Tibial nerve (tissue), 4 donors: ENCODE results near the gene BEAN1.

Experiments used
- CTCF ChIP-seq, 5 experiments: fragments of 200-600 bp in 3 of 5; fragments of 450-650 bp in 2 of 5; sonication (generic) in 3 of 5; IDR thresholded peaks; one replicate each; pipeline ENCODE4 v1.5.1; 2016 to 2019; ENCODE audit warnings: antibody characterized with exemption in 5 of 5, mild to moderate bottlenecking in 3 of 5, moderate library complexity in 2 of 5
- EP300 ChIP-seq, 2 donors: sonication (generic); formaldehyde crosslinking; IDR thresholded peaks; one replicate each; pipeline ENCODE4 v1.6.1; 2017; ENCODE audit warnings: antibody characterized with exemption in 2 of 2, mild to moderate bottlenecking in 1 of 2
- POLR2A ChIP-seq, 2 donors: fragments of 450-650 bp; IDR thresholded peaks; one replicate each; pipeline ENCODE4 v1.6.1; 2017; ENCODE audit warnings: antibody characterized with exemption in 2 of 2, mild to moderate bottlenecking in 2 of 2, moderate library complexity in 2 of 2

GRCh38 chr16:66525396-66526180 lies 98.5 kb downstream of the BEAN1 start:
- TF ChIP-seq CTCF (IDR thresholded peaks at IDR 0.05) = no peak
- TF ChIP-seq EP300 (IDR thresholded peaks at IDR 0.05) = no peak
- TF ChIP-seq POLR2A (IDR thresholded peaks at IDR 0.05) = no peak
